ENCODE results near the gene TM4SF18. TPM values are rescaled to one million over a fixed set of nuclear protein-coding genes. Genes with fewer than 3 reads are reported as not detected.
A peak's percentile ranks its signal among the peaks of the same experiment; 100 is the strongest.

Gene TM4SF18
- total RNA-seq, 1 experiment from 2014 or later: not detected

DNA sequence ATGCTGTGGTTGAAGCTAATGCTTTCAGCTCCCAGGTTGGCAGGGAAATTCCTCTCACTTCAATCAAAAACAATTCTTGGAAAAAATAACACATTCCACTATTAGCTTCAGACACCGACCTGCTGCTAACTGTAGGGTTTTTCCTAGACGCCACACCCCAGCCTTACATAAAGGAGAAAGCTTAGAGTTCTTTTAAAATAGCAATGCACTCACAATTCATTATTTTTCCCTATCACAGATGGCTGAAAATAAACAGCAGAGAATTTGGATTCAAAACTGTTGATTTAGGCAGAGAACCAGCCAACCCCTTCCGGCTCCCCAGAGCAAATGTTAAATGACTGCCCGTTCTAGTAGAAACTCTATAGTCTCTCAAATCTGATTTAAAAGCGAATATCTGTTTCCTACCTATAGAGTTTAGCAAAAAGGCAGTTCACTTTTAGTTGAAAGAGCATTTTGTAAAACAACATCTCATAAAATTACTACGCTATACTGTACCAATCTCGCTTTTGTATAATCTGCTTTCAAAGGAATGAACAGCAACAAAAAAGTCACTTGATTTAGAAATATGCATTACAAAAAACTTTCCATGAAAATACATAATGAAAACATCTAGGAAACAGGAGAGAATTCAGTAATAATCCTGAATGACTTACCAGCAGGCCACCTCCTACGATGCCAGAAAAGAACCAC is 43.4 kb upstream of the TM4SF18 start:
- BruUV-seq (replicated peaks): TSS peak; percentile 81
- Mint-ChIP-seq H3K27me3 (ENCODE audit: insufficient read depth, unreplicated experiment) (no peaks in the 10 kb centered on the region), H3K4me1 (ENCODE audit: insufficient read depth, unreplicated experiment) (peaks cover 46% of the 10 kb centered on the region), H3K4me3 (ENCODE audit: unreplicated experiment) (peak overlapping the region; percentile 72), H3K9me3 (ENCODE audit: unreplicated experiment) (no peaks in the 10 kb centered on the region), H3K27ac (ENCODE audit: low read depth, unreplicated experiment) (peak overlapping the region; percentile 68), H3K36me3 (ENCODE audit: insufficient read depth, unreplicated experiment) (peaks cover 23% of the 10 kb centered on the region)
- TF ChIP-seq, protein P1, sequence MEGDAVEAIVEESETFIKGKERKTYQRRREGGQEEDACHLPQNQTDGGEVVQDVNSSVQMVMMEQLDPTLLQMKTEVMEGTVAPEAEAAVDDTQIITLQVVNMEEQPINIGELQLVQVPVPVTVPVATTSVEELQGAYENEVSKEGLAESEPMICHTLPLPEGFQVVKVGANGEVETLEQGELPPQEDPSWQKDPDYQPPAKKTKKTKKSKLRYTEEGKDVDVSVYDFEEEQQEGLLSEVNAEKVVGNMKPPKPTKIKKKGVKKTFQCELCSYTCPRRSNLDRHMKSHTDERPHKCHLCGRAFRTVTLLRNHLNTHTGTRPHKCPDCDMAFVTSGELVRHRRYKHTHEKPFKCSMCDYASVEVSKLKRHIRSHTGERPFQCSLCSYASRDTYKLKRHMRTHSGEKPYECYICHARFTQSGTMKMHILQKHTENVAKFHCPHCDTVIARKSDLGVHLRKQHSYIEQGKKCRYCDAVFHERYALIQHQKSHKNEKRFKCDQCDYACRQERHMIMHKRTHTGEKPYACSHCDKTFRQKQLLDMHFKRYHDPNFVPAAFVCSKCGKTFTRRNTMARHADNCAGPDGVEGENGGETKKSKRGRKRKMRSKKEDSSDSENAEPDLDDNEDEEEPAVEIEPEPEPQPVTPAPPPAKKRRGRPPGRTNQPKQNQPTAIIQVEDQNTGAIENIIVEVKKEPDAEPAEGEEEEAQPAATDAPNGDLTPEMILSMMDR (IDR thresholded peaks at IDR 0.05; ENCODE audit: unreplicated experiment): no peak
- intact Hi-C loops (cut with micrococcal nuclease): loop anchor here (2.0 to 10.0 kb wide), 2 partner anchors 14 to 198 kb away; no protein-coding TSS in a partner anchor
- POLR2A ChIA-PET: interaction anchor here (0.7 to 9.7 kb wide), 13 partner anchors 10 to 437 kb away, joined by 3 to 217 read pairs (median 4); no protein-coding TSS in a partner anchor
- peak; percentile 61 for DNase-seq (ENCODE audit: unreplicated experiment)
- CTCF ChIA-PET: interaction anchor here (0.6 to 2.4 kb wide), 6 partner anchors 8 to 489 kb away, joined by 3 to 10 read pairs (median 5); no protein-coding TSS in a partner anchor

DNA sequence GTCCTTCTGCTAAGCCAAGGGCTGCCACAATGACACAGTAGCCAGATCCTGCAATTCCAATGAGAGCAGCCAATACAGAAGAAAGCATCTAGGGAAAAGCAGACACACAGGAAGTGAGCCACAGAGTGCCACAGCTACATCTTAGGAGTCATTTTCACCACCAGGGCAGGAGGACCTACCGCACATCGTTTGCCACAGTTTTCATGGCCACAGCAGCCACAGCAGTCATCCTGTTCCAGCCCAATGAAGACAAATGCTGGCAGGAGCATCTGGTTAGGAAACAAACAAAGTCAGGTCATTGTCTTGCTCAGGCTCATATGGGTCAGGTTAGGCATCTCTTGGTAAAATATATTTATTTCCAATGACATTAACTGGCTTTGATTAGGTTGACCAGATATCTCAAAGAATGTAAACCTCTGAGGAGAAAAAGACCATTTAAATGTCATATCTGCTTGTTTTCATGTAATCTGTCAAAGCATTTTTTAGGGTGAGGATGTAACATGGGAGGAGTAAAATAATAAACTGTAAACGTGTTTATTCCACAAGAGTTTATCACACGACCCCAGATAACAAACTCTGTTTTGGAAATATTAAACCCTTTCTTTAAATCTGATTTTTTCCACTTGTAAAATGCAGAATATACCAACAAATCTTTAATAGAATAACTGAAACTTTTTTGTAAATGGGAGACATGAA is 42.2 kb upstream of the TM4SF18 start:
- Mint-ChIP-seq H3K27ac (ENCODE audit: low read depth, unreplicated experiment) (peak overlapping the region; percentile 79), H3K9me3 (ENCODE audit: unreplicated experiment) (no peaks in the 10 kb centered on the region), H3K36me3 (ENCODE audit: insufficient read depth, unreplicated experiment) (peaks cover 31% of the 10 kb centered on the region), H3K4me1 (ENCODE audit: insufficient read depth, unreplicated experiment) (peaks cover 50% of the 10 kb centered on the region), H3K4me3 (ENCODE audit: unreplicated experiment) (peak overlapping the region; percentile 72), H3K27me3 (ENCODE audit: insufficient read depth, unreplicated experiment) (no peaks in the 10 kb centered on the region)
- CTCF ChIA-PET: interaction anchor here (0.6 to 2.4 kb wide), 11 partner anchors 9 to 490 kb away, joined by 3 to 15 read pairs (median 4); partner anchors contain the start of gene TM4SF4
- BruUV-seq (replicated peaks): no TSS peak
- intact Hi-C loops (cut with micrococcal nuclease): loop anchor here (2.0 to 10.0 kb wide), 2 partner anchors 15 to 199 kb away; no protein-coding TSS in a partner anchor
- no peak for DNase-seq (ENCODE audit: unreplicated experiment)
- TF ChIP-seq, protein P1 (IDR thresholded peaks at IDR 0.05; ENCODE audit: unreplicated experiment): no peak
- POLR2A ChIA-PET: interaction anchor here (0.6 to 9.7 kb wide), 10 partner anchors 9 to 199 kb away, joined by 3 to 217 read pairs (median 18); partner anchors contain the start of gene TM4SF4

DNA sequence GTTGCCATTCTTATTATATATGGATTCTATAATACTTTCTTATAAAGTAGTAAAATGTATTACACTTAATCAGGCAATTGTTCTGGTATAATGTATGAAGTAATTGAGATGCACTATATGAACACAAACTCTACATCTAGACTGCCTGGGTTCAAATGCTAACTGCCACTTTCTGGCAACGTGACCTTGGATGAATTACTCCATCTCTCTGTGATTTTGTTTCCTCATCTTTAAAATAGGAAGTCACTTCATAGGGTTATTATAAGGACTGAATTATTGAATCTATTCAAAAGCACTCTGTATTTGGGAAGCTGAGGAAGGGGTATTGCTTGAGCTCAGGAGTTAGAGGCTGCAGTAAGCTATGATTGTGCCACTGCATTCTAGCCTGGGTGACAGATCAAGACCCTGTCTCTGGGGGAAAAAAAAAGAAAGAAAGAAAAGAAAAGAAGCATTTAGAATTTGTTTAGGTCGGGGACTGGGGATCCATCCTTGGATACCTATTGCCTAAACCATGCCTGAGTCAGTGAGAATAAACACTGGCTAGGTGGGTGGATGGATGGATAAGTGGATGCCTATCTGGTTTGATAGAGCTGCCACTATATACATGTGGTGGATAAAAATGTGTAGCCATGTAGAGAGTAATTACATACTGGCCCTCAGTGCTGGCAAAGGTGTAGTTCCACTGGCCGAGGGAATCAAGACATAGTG is 41.5 kb upstream of the TM4SF18 start:
- Mint-ChIP-seq H3K27me3 (ENCODE audit: insufficient read depth, unreplicated experiment) (no peaks in the 10 kb centered on the region), H3K4me3 (ENCODE audit: unreplicated experiment) (peak overlapping the region; percentile 72), H3K4me1 (ENCODE audit: insufficient read depth, unreplicated experiment) (peaks cover 50% of the 10 kb centered on the region), H3K27ac (ENCODE audit: low read depth, unreplicated experiment) (peak overlapping the region; percentile 79), H3K36me3 (ENCODE audit: insufficient read depth, unreplicated experiment) (peaks cover 38% of the 10 kb centered on the region), H3K9me3 (ENCODE audit: unreplicated experiment) (no peaks in the 10 kb centered on the region)
- intact Hi-C loops (cut with micrococcal nuclease): loop anchor here (10.0 kb wide), 1 partner anchor 200 kb away; no protein-coding TSS in a partner anchor
- ChIA-PET POLR2A (interaction anchor here (0.7 to 9.7 kb wide), 7 partner anchors 9 to 200 kb away, joined by 3 to 217 read pairs (median 21); partner anchors contain the start of gene TM4SF4), CTCF (interaction anchor here (0.7 to 2.4 kb wide), 10 partner anchors 10 to 447 kb away, joined by 3 to 15 read pairs (median 6); partner anchors contain the start of gene TM4SF4)
- DNase-seq (ENCODE audit: unreplicated experiment): no peak
- no TSS peak for BruUV-seq (replicated peaks)
- TF ChIP-seq, protein P1 (IDR thresholded peaks at IDR 0.05; ENCODE audit: unreplicated experiment): no peak

All from MCF 10A (cell line).